Measurements from ENCODE around the gene CLPTM1L.

DNA sequence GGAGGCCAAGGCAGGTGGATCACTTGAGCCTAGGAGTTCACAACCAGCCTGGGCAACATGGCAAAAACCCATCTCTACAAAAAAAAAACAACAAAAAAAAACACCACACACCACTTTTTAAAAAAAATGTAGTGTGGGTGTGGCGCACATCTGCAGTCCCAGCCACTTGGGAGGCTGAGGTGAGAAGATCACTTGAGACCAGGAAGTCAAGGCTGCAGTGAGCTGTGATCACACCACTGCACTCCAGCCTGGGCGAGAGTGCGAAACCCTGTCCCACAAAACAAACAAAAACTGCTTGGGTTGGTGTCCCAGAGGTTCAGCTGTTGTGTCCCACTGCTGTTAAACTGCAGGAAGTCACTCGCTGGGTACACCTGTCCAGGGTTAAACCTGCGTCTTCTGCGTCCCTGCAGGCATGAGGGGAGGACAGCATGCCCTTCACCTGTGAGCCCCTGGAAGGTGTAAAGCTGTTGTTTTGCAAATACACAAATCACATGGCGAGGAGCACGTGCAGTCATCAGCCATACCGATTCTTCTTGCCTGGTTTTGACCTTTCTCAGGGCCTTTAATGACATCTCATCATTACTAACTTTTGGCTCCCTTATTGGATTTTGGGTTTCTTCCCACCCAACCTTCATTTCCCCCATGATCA is 29.3 kb upstream of the CLPTM1L start:
- TF ChIP-seq, protein P1, sequence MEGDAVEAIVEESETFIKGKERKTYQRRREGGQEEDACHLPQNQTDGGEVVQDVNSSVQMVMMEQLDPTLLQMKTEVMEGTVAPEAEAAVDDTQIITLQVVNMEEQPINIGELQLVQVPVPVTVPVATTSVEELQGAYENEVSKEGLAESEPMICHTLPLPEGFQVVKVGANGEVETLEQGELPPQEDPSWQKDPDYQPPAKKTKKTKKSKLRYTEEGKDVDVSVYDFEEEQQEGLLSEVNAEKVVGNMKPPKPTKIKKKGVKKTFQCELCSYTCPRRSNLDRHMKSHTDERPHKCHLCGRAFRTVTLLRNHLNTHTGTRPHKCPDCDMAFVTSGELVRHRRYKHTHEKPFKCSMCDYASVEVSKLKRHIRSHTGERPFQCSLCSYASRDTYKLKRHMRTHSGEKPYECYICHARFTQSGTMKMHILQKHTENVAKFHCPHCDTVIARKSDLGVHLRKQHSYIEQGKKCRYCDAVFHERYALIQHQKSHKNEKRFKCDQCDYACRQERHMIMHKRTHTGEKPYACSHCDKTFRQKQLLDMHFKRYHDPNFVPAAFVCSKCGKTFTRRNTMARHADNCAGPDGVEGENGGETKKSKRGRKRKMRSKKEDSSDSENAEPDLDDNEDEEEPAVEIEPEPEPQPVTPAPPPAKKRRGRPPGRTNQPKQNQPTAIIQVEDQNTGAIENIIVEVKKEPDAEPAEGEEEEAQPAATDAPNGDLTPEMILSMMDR (IDR thresholded peaks at IDR 0.05) = no peak
- TF ChIP-seq POLR2A (IDR thresholded peaks at IDR 0.05) = no peak

Data from tibial nerve (tissue), 3 donors.